Caco-2 (cell line): ENCODE measurements around the gene PAK2. TPM values are rescaled to one million over a fixed set of nuclear protein-coding genes. Genes with fewer than 3 reads are reported as not detected.
A peak's percentile ranks its signal among the peaks of the same experiment; 100 is the strongest.
"Not testable (repeated sequence)": the region's sequence is repeated elsewhere in the genome, so short reads cannot be mapped to it uniquely, and the experiment has no call there.

Experiments used
- BruUV-seq: library from RNA; stranded (reverse); fragments of 400-500 nt; replicated peaks from 2 replicates; lab custom pipeline; 2021; lab: Mats Ljungman, UMichigan
- CTCF ChIA-PET: fragments of 300-600 bp; sonication (Branson Sonifier 250); formaldehyde crosslinking; loops from one replicate; lab custom pipeline; 2022; ENCODE audit warnings: antibody characterized with exemption; lab: Charles Lee
- POLR2A ChIA-PET: fragments of 300-600 bp; sonication (Branson Sonifier 250); formaldehyde crosslinking; loops from one replicate; lab custom pipeline; 2022; ENCODE audit warnings: antibody characterized with exemption; lab: Charles Lee
- DNase-seq, 2 experiments: peaks; one replicate each; pipeline versions ENCODE4 v3.0.0 to v3.0.0-alpha.2; 2020 to 2022
- H3K27me3 ChIP-seq: replicated peaks from 2 replicates; pipeline ENCODE4 v1.6.0; 2011; ENCODE audit warnings: low read length; ENCODE audit not compliant: control insufficient read depth, insufficient read depth
- H3K36me3 ChIP-seq: 2 replicates; pipeline ENCODE4 v1.5.1; 2011; ENCODE audit warnings: low read length; ENCODE audit not compliant: control insufficient read depth, insufficient read depth
- H3K4me1 ChIP-seq: fragments of 250-450 bp; sonication (Bioruptor Pico); 2 replicates; pipeline ENCODE4 v1.5.1; 2020; ENCODE audit warnings: mild to moderate bottlenecking
- H3K4me3 ChIP-seq: 2 replicates; pipeline ENCODE4 v1.5.1; 2011; ENCODE audit warnings: low read depth, mild to moderate bottlenecking, control low read depth, low read length
- H3K9me3 ChIP-seq: fragments of 250-450 bp; sonication (Bioruptor Pico); 2 replicates; pipeline ENCODE4 v1.5.1; 2020; ENCODE audit warnings: mild to moderate bottlenecking, moderate library complexity
- H3K27ac Mint-ChIP-seq: one replicate; pipeline ENCODE4 v1.8.0; 2022; ENCODE audit warnings: mixed read lengths; ENCODE audit not compliant: unreplicated experiment
- H3K27me3 Mint-ChIP-seq: one replicate; pipeline ENCODE4 v1.8.0; 2022; ENCODE audit warnings: mixed read lengths; ENCODE audit not compliant: insufficient read depth, unreplicated experiment
- H3K36me3 Mint-ChIP-seq: one replicate; pipeline ENCODE4 v1.8.0; 2022; ENCODE audit warnings: mild to moderate bottlenecking, mixed read lengths; ENCODE audit not compliant: insufficient read depth, unreplicated experiment
- H3K4me1 Mint-ChIP-seq: one replicate; pipeline ENCODE4 v1.8.0; 2022; ENCODE audit warnings: low read depth, mixed read lengths; ENCODE audit not compliant: unreplicated experiment
- H3K4me3 Mint-ChIP-seq: one replicate; pipeline ENCODE4 v1.8.0; 2022; ENCODE audit warnings: mild to moderate bottlenecking, moderate library complexity, mixed read lengths; ENCODE audit not compliant: unreplicated experiment
- H3K9me3 Mint-ChIP-seq: one replicate; pipeline ENCODE4 v1.8.0; 2022; ENCODE audit warnings: mixed read lengths; ENCODE audit not compliant: unreplicated experiment
- intact Hi-C: fragments of 100-400 bp; cut with micrococcal nuclease; formaldehyde crosslinking; loops from one replicate; pipeline ENCODE4 v1.10.0; 2022; ENCODE audit not compliant: unreplicated experiment
- total RNA-seq: library from RNA; stranded (reverse); gene quantifications from 2 replicates; pipeline ENCODE4 v1.2.3, GENCODE V29; 2022
- TF ChIP-seq, protein P1 (sequence below), 2 experiments: fragments of 200-600 bp in 1 of 2; IDR thresholded peaks; 1 replicate in 1 of 2; 2 replicates in 1 of 2; pipeline versions ENCODE4 v1.5.1 to v1.8.0; 2011 to 2022; ENCODE audit warnings: antibody characterized with exemption in 1 of 2, control low read depth in 1 of 2, inconsistent platforms in 1 of 2, low read depth in 1 of 2, low read length in 1 of 2, mild to moderate bottlenecking in 1 of 2, moderate library complexity in 1 of 2; ENCODE audit not compliant: insufficient read depth in 1 of 2, severe bottlenecking in 1 of 2, unreplicated experiment in 1 of 2

PAK2 gene
- total RNA-seq, 1 experiment from 2014 or later = 89.6 TPM

DNA sequence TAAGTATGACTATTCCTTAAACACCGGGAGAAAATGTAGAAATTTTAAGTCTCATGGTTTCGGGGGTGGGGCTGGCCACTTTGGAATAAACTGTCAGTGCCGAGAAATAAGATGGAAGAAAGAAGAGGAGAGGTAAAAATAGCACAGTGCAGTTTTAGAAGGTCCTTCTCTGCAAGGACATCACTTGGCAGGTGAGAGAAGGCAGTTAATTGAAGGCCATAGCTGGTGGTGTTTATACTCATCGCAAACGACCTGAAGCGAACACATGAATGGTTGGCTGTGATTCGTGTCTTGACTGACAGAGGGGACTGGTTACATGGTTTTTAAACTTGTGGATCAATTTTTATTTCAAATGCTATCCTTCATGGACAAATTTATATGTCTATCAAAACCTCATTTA, 73.2 kb downstream of the PAK2 start:
- H3K27me3 ChIP-seq = no peaks in the 10 kb centered on the region
- intact Hi-C loops = no loop called here
- no TSS peak for BruUV-seq
- H3K4me1 Mint-ChIP-seq = no peaks in the 10 kb centered on the region
- H3K36me3 ChIP-seq = no peaks in the 10 kb centered on the region
- no peak overlapping the region for H3K4me3 Mint-ChIP-seq
- TF ChIP-seq, protein P1, sequence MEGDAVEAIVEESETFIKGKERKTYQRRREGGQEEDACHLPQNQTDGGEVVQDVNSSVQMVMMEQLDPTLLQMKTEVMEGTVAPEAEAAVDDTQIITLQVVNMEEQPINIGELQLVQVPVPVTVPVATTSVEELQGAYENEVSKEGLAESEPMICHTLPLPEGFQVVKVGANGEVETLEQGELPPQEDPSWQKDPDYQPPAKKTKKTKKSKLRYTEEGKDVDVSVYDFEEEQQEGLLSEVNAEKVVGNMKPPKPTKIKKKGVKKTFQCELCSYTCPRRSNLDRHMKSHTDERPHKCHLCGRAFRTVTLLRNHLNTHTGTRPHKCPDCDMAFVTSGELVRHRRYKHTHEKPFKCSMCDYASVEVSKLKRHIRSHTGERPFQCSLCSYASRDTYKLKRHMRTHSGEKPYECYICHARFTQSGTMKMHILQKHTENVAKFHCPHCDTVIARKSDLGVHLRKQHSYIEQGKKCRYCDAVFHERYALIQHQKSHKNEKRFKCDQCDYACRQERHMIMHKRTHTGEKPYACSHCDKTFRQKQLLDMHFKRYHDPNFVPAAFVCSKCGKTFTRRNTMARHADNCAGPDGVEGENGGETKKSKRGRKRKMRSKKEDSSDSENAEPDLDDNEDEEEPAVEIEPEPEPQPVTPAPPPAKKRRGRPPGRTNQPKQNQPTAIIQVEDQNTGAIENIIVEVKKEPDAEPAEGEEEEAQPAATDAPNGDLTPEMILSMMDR (IDR thresholded peaks at IDR 0.05; ENCODE audit: insufficient read depth in 1 of 2, low read depth in 1 of 2, low read length in 1 of 2, severe bottlenecking in 1 of 2, unreplicated experiment in 1 of 2) = no peak
- no peaks in the 10 kb centered on the region for H3K9me3 Mint-ChIP-seq
- H3K9me3 ChIP-seq = no peaks in the 10 kb centered on the region
- H3K27me3 Mint-ChIP-seq = no peaks in the 10 kb centered on the region
- ChIA-PET POLR2A (no interaction called here), CTCF (no interaction called here)
- no peak overlapping the region for H3K27ac Mint-ChIP-seq
- peaks cover 74% of the 10 kb centered on the region for H3K36me3 Mint-ChIP-seq
- no peak for DNase-seq
- H3K4me3 ChIP-seq = no peak overlapping the region
- no peaks in the 10 kb centered on the region for H3K4me1 ChIP-seq

DNA sequence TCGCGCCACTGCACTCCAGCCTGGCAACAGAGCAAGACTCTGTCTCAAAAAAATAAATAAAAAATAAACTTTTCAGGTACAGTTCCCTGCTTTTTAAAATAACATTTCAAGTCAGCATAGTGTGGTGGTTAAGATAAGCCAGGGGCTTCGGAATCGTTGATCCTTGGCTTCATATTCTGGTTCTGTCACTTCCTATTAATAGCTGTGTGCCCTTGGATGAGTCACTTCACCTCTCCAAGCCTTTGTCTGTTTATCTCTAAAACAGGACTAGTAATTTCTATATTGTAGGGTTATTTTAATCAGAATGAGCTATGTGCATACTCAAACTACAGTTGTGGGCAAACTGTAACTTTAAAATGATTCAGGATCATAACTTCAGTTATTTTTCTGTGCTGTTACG, 74.2 kb downstream of the PAK2 start:
- H3K27me3 Mint-ChIP-seq = no peaks in the 10 kb centered on the region
- intact Hi-C loops = no loop called here
- no peak for DNase-seq
- ChIA-PET CTCF (interaction anchor here (1.0 kb wide), 1 partner anchor 23 kb away, joined by 3 read pairs; no protein-coding TSS in a partner anchor), POLR2A (no interaction called here)
- no peaks in the 10 kb centered on the region for H3K4me1 Mint-ChIP-seq
- peaks cover 74% of the 10 kb centered on the region for H3K36me3 Mint-ChIP-seq
- H3K27ac Mint-ChIP-seq = no peak overlapping the region
- TF ChIP-seq, protein P1 (IDR thresholded peaks at IDR 0.05; ENCODE audit: insufficient read depth in 1 of 2, low read depth in 1 of 2, low read length in 1 of 2, severe bottlenecking in 1 of 2, unreplicated experiment in 1 of 2) = no peak
- Histone ChIP-seq H3K36me3 (no peaks in the 10 kb centered on the region; the same call in 1 of the 2 replicates), H3K4me3 (no peak overlapping the region), H3K9me3 (no peaks in the 10 kb centered on the region), H3K27me3 (no peaks in the 10 kb centered on the region), H3K4me1 (no peaks in the 10 kb centered on the region)
- H3K4me3 Mint-ChIP-seq = no peak overlapping the region
- H3K9me3 Mint-ChIP-seq = no peaks in the 10 kb centered on the region
- no TSS peak for BruUV-seq

DNA sequence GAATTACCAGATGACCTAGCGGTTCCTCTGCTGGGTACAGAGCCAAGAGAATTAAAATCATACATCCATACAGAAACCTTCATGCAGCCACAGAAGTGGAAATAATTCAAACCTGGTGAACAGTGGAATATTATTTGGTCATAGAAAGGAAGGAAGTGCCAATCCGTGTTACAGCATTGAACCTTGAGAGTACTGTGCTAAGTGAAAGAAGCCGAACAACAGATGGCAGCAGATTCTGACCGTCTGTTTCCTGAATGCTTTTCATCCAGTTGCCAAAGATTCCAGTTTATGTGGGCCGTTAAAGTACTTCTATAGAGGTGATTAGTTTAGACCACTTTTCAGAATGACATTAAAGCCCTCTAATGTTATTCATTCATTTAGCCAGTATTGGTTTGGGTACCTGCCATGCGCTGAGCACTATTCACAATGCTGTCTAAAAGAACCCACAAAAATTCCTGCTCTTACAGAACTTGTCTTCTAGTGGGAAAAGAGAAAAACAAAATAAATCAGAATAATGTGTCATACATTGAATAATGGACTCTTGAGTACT, 82.2 kb downstream of the PAK2 start:
- Mint-ChIP-seq H3K4me1 (no peaks in the 10 kb centered on the region), H3K27me3 (no peaks in the 10 kb centered on the region), H3K9me3 (no peaks in the 10 kb centered on the region), H3K4me3 (no peak overlapping the region), H3K27ac (no peak overlapping the region), H3K36me3 (peaks cover 96% of the 10 kb centered on the region)
- Histone ChIP-seq H3K4me1 (no peaks in the 10 kb centered on the region), H3K27me3 (no peaks in the 10 kb centered on the region), H3K36me3 (peaks cover 8% of the 10 kb centered on the region), H3K4me3 (no peak overlapping the region), H3K9me3 (no peaks in the 10 kb centered on the region)
- DNase-seq = no peak
- POLR2A ChIA-PET = no interaction called here
- BruUV-seq = no TSS peak
- TF ChIP-seq, protein P1 (IDR thresholded peaks at IDR 0.05; ENCODE audit: insufficient read depth in 1 of 2, low read depth in 1 of 2, low read length in 1 of 2, severe bottlenecking in 1 of 2, unreplicated experiment in 1 of 2) = no peak
- intact Hi-C loops = no loop called here
- CTCF ChIA-PET = no interaction called here

GRCh38 chr3:196829651-196830050, 90.0 kb downstream of the PAK2 start:
- not testable (repeated sequence) for H3K36me3 ChIP-seq, H3K9me3 Mint-ChIP-seq

More at GRCh38 chr3:196829651-196830050, 90.0 kb downstream of the PAK2 start:
- H3K27me3 ChIP-seq, H3K27me3 Mint-ChIP-seq, DNase-seq, POLR2A ChIA-PET, BruUV-seq, H3K4me1 Mint-ChIP-seq, intact Hi-C loops, H3K4me3 ChIP-seq, H3K4me3 Mint-ChIP-seq, H3K4me1 ChIP-seq, H3K9me3 ChIP-seq: not testable (repeated sequence)
- CTCF ChIA-PET = interaction anchor here (0.7 kb wide), 1 partner anchor 93 kb away, joined by 6 read pairs; no protein-coding TSS in a partner anchor
- peaks cover 48% of the 10 kb centered on the region for H3K36me3 Mint-ChIP-seq
- peak overlapping the region; percentile 8 for H3K27ac Mint-ChIP-seq
